GM12891 (cell line): Measurements from ENCODE around the gene PAX7.

Source experiments
- PAX5 ChIP-seq: IDR thresholded peaks from 2 replicates; pipeline ENCODE4 v1.6.1; 2011; ENCODE audit warnings: low read length, moderate library complexity, mild to moderate bottlenecking; ENCODE audit not compliant: insufficient read depth, severe bottlenecking
- POLR2A ChIP-seq: IDR thresholded peaks from 2 replicates; pipeline ENCODE4 v1.6.1; 2011; ENCODE audit warnings: low read depth, low read length, control low read depth
- POLR2AphosphoS5 ChIP-seq: IDR thresholded peaks from 2 replicates; pipeline ENCODE4 v1.6.1; 2011; ENCODE audit warnings: low read depth, low read length, control low read depth
- SPI1 ChIP-seq: IDR thresholded peaks from 2 replicates; pipeline ENCODE4 v1.6.1; 2011; ENCODE audit warnings: low read depth, low read length, control low read depth
- TAF1 ChIP-seq: IDR thresholded peaks from 2 replicates; pipeline ENCODE4 v1.6.1; 2011; ENCODE audit warnings: low read depth, low read length, control low read depth

DNA sequence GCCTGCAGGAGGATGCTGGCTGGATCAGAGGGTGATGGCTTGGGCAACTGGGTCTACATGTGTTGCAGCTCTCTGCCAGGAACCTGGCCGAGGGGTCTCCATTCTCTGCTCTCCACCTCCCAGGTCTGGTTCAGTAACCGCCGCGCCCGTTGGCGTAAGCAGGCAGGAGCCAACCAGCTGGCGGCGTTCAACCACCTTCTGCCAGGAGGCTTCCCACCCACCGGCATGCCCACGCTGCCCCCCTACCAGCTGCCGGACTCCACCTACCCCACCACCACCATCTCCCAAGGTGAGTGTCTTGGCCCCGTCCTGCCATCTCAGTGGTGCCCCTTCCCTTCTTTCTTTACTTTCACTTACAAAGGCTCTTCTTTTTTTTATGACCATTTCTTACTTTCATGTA lies 69.9 kb downstream of the PAX7 start:
- no peak for TF ChIP-seq POLR2AphosphoS5
- TF ChIP-seq POLR2A: no peak
- no peak for TF ChIP-seq TAF1
- no peak for TF ChIP-seq SPI1
- TF ChIP-seq PAX5: no peak
